Activated CD8-positive, alpha-beta memory T cell treated with anti-CD3 and anti-CD28 coated beads, Interleukin-2, amount 50 U/mL, for 1 hour (primary cell): ENCODE measurements around the gene NTMT2.
"Not testable (repeated sequence)": the region's sequence is repeated elsewhere in the genome, so short reads cannot be mapped to it uniquely, and the experiment has no call there.

Source experiments
- DNase-seq: peaks from one replicate; pipeline ENCODE4 v3.0.0-alpha.2; 2020; ENCODE audit errors: extremely low read depth

Gene NTMT2

GRCh38 chr1:170145770-170146676, at the start of gene NTMT2:
TSS of gene NTMT2 (plus strand) at chr1:170145959. CDS start at chr1:170146108, 149 bp downstream.
- no peak for DNase-seq

DNA sequence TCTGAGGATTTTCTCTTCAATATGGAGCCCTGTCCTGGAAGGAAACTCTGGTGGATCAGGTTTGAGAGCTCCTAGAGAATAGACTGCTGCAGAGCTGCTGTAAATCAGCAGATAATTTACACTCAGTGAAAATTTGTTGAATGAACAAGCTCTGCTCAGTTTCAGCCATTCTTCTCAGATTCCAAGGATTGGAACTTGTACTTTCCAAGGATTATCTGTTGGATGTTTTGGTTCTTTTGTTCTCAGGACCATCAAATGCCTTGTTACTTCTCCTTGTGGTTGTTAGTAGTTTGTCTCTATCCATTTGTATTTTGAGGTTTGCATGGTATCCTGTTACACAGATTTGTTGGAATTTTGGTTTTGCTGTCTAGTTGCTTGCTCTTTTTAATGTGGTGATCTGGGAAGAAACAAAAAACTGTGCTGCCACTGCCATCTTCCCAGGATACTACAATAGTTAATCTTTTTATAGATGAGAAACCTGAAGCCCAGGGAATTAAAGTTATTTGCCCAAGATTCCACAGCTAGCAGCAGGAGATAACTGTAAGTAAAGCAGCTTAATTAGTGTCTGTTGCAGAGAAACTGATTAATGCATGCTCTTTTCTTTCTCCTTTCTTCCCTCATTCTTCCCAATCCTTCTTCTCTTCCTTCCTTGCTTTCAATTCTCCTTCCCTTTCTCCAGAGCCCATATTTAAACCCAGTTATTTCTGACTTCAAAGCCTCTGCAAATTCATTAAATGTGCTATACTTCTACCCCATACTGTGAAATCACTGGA, 49.6 kb upstream of the NTMT2 start:
- no peak for DNase-seq

DNA sequence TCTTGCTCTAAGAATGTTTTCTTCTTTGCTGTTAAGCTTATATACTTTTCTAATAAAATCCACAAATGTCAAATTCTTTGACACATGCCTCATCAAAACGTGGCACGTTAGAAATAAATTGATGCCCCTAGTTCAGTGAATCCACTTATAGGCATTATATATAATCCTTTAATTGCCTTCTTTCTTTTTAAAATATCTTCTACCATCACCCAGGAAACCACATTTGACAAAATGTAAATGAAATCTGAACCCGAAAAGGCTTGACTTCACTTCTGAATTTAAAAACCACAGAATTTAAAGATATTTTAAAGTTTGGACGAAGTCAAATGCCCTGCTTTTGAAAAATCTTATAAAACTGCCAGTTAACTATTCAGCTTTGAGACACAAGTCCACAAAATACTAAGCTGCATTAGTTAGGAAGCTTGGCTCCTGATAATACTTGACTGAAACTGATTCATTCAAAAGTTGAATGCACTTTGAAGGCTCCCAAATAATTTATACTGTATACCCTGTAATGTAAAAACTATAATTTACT, 48.9 kb upstream of the NTMT2 start:
- DNase-seq = no peak

DNA sequence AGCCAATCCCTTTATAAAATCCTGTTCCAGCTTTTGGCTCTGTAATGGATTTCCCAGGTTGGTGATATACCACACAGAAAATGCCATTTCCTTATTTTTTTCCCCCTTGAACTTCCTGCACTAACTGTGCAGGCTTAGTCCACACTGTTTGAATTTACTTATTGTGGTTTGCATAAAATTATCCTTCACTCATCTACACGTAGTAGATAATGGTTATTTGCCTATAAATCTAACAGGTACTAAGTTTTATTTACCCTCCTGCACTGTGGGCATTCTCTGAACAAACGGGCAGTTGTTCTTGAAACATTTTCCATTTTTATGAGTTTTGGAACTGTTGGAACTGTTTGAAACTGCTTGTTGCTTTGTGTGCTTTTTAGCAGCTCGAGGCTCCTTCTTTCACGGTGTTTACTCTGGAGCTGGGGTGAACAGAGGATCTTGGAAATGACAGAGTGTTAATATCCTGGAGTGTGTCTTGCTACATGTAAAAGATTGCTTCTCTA, 48.3 kb upstream of the NTMT2 start:
- DNase-seq = no peak

DNA sequence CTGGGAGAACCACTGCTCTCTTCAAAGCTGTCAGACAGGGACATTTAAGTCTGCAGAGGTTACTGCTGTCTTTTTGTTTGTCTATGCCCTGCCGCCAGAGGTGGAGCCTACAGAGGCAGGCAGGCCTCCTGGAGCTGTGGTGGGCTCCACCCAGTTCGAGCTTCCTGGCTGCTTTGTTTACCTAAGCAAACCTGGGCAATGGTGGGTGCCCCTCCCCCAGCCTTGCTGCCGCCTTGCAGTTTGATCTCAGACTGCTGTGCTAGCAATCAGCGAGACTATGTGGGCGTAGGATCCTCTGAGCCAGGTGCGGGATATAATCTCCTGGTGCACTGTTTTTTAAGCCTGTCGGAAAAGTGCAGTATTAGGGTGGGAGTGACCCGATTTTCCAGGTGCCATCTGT, 32.6 kb upstream of the NTMT2 start:
- not testable (repeated sequence) for DNase-seq

DNA sequence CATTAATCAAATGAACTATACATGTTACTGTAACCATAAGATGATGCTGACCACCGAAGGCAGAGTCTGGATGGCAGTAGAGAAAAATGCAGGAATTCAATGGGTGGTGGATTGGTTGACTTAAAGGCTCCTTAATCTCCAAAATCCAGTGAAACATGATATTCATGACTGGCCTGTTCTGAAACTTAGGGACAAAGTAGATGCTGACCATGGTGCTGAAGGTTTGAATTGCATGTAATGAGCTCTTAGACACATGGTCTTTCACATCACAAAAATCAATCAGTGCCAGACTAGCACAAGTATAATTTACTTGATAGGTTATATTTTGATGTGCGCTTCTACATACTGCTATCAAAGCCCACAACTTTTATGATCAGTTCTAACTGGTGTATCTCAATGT, 30.9 kb upstream of the NTMT2 start:
- no peak for DNase-seq

DNA sequence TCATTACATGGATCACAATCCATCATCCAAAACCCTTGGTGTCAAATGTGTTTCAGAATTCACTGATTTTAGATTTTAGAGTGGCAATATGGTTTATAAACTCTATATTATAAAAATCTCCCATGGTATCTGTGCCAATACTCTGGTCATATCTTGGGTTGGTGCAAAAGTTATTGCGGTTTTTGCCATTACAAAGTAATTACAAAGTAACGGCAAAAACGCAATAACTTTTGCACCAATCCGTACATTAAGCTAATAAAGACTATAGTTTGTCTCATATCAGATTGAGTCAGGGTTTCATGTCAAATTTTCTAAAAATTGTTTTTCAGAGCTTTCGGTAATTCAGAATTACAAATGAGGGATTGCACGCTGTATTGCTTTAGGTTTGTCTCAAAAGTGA, 23.4 kb upstream of the NTMT2 start:
- DNase-seq = no peak

DNA sequence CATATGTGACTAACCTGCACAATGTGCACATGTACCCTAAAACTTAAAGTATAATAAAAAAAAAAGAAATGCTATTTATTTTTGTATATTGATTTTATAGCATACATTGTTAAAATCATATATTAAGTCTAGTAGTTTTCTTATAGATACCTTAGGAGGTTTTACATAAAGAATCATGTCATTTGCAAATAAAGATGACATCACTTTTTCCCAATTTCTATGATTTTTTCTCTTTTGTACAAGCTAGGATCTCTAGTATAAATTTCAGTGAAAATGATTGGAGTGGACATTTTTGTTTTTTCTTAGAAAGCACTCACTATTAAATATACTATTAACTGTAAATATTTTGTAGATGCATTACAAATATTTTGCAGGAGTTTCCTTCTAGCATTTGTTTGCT, 20.5 kb upstream of the NTMT2 start:
- no peak for DNase-seq

DNA sequence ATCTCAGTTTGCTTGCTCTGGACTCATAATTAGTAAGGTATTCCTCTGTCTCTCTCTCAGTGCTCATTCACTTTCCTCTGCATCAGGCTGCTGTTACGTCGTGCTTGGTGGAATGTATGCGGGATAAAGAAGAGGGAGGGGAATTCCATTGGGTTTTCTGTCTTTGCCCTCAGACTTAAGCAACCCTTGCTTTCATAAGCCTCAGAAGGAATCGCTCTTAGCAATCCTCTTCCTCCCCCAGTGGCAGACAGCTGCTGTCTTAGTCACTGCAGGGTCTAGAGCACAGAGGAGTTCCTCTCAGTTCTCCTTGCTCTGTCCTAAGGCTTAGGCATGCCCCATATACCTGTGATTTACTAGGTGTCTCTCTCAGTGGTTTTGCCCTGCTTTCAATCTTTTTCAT, 19.1 kb upstream of the NTMT2 start:
- DNase-seq = no peak

GRCh38 chr1:170131450-170131849, 14.3 kb upstream of the NTMT2 start:
- DNase-seq = no peak

GRCh38 chr1:170131984-170132383, 13.8 kb upstream of the NTMT2 start:
- DNase-seq = no peak

GRCh38 chr1:170133766-170134495, 11.8 kb upstream of the NTMT2 start:
- no peak for DNase-seq

GRCh38 chr1:170134521-170134920, 11.2 kb upstream of the NTMT2 start:
- no peak for DNase-seq

DNA sequence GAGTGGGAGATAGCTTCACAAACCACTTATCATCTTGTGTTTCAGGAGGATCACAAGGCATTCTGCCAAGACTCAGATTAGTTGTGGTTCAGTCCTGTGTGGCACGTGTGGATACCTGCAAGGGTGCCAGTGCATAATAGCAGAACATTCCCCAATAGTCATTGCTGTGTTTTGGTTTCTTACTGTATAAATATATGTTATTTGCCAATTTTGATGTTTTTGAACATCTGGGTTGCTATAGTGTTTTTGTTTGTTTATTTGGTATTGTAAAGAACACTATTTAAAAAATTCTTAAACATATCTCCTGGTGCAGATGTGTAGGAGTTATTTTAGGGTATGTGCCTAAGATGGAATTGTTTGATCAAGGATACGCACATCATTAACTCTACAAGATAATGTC, 5.4 kb upstream of the NTMT2 start:
- DNase-seq = no peak

- DNase-seq = no peak
Observed at GRCh38 chr1:170145061-170145460, 698 bp upstream of the NTMT2 start.

DNA sequence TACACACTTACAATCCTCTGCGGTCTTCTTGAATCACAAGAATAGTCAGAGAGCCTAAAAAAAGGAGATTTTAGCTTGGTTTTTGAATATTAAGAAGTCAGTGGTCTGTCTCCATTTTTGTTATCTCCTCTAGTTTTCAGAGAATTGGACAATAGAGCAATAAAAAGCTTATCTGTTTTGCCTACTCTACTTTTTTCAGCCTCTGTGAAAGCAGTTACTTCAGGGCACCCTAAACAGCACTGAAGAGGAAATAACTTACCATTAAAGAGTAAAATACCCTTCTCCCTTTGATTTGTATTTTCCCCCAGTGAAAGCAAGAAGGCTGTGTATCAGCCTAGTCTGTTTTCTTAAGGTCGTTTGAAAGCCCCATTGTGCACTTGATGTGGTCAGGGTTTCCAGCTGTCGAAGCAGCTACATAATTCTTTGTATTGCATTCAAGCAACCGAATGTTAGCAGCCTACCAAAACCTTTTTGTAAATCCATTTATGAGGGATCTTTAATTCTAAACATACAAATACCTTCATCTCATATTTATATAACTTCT, 1.0 kb downstream of the NTMT2 start:
- no peak for DNase-seq

- DNase-seq = no peak
Observed at GRCh38 chr1:170149241-170149640, 3.5 kb downstream of the NTMT2 start.

GRCh38 chr1:170150016-170150415, 4.3 kb downstream of the NTMT2 start:
- no peak for DNase-seq

DNA sequence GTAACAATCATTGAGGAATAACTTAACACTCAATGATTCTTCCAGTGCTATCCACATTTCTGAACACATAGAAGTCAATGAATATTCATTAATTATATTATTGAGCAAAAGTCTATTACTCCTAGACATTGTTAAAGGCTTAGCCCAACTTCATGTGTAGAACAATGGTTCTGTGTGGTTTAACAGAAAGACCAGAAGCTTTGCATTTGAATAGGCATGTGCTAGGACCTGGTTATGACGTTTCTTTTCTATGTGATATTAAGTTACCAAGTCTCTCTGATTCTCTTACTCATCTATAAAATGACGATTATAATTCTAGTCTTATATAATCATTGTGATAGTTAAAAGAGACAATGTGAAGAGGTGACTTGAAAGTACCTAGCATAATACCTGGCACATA, 5.2 kb downstream of the NTMT2 start:
- no peak for DNase-seq

DNA sequence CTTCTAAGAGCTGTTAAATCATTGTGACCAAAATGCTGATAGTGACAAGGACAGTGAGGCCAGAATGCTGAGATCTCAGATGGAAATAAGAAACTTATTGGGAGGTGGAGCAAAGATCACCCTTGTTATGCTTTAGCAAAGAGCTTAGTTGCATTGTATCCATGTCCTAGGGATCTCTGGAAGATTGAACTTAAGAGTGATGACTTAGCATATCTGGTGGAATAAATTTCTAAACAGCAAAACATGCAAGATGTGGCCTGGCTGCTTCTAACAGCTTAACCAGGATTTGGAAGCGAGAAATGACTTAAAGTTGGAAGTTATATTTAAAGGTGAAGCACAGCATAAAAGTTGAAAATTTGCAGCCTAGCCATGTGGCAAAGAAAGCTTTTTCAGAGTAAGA, 7.7 kb downstream of the NTMT2 start:
- no peak for DNase-seq

DNA sequence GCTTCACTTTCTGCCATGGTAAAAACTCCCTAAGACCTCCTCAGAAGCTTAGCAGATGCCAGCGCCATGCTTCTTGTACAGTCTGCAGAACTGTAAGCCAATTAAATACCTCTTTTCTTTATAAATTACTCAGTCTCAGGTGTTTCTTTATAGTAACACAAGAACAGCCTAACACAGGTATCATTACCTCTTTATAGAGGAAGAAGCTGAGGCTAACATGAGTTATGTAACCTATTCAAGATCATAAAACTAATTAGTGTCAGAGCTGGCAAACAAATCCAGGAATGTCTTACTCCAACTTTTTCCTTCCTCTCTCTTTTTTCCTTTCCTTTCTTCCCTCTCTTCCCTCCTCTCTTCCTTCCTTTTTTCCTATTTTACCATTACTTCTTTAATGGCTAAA, 9.3 kb downstream of the NTMT2 start:
- DNase-seq = no peak

GRCh38 chr1:170156594-170156993, 10.8 kb downstream of the NTMT2 start:
- no peak for DNase-seq
